GM12891 (cell line): ENCODE data around the gene ADAM10.

Experiments
- DNase-seq: peaks from one replicate; pipeline ENCODE4 v3.0.0; 2011; ENCODE audit warnings: low spot score; ENCODE audit not compliant: insufficient read length
- FAIRE-seq: peaks from 2 replicates; lab custom pipeline; 2011; peaks lifted over from hg19 to GRCh38; lab: Jason Lieb, UNC
- PAX5 ChIP-seq: IDR thresholded peaks from 2 replicates; pipeline ENCODE4 v1.6.1; 2011; ENCODE audit warnings: low read length, moderate library complexity, mild to moderate bottlenecking; ENCODE audit not compliant: insufficient read depth, severe bottlenecking
- POLR2A ChIP-seq: IDR thresholded peaks from 2 replicates; pipeline ENCODE4 v1.6.1; 2011; ENCODE audit warnings: low read depth, low read length, control low read depth
- POLR2AphosphoS5 ChIP-seq: IDR thresholded peaks from 2 replicates; pipeline ENCODE4 v1.6.1; 2011; ENCODE audit warnings: low read depth, low read length, control low read depth
- POU2F2 ChIP-seq: IDR thresholded peaks from 2 replicates; pipeline ENCODE4 v1.6.1; 2011; ENCODE audit warnings: low read depth, mild to moderate bottlenecking, control low read depth, low read length, moderate library complexity
- SPI1 ChIP-seq: IDR thresholded peaks from 2 replicates; pipeline ENCODE4 v1.6.1; 2011; ENCODE audit warnings: low read depth, low read length, control low read depth
- TAF1 ChIP-seq: IDR thresholded peaks from 2 replicates; pipeline ENCODE4 v1.6.1; 2011; ENCODE audit warnings: low read depth, low read length, control low read depth

Gene ADAM10

GRCh38 chr15:58760385-58761009 is 11.0 kb upstream of the ADAM10 start:
- TF ChIP-seq POLR2A (no peak), PAX5 (no peak), SPI1 (no peak), POU2F2 (no peak), TAF1 (no peak), POLR2AphosphoS5 (no peak)
- DNase-seq (no peak), FAIRE-seq (no peak)

GRCh38 chr15:58758141-58758540 is 8.6 kb upstream of the ADAM10 start:
- TF ChIP-seq POLR2A, result no peak
- TF ChIP-seq TAF1, result no peak
- TF ChIP-seq PAX5, result no peak
- no peak for TF ChIP-seq POLR2AphosphoS5
- no peak for TF ChIP-seq SPI1
- no peak for TF ChIP-seq POU2F2
- DNase-seq, result no peak
- no peak for FAIRE-seq

- no peak for FAIRE-seq
- no peak for TF ChIP-seq TAF1
- TF ChIP-seq PAX5, result no peak
- TF ChIP-seq POU2F2, result no peak
- TF ChIP-seq POLR2AphosphoS5, result no peak
- no peak for TF ChIP-seq POLR2A
- no peak for TF ChIP-seq SPI1
- no peak for DNase-seq
These were observed 6.4 kb upstream of the ADAM10 start for GRCh38 chr15:58755956-58756355.

GRCh38 chr15:58755350-58755749 is 5.8 kb upstream of the ADAM10 start:
- DNase-seq (no peak), FAIRE-seq (no peak)
- no peak for TF ChIP-seq POLR2AphosphoS5
- no peak for TF ChIP-seq POU2F2
- TF ChIP-seq POLR2A, result no peak
- TF ChIP-seq PAX5, result no peak
- no peak for TF ChIP-seq TAF1
- TF ChIP-seq SPI1, result no peak

GRCh38 chr15:58752716-58753115 is 3.2 kb upstream of the ADAM10 start:
- TF ChIP-seq PAX5 (no peak), SPI1 (no peak), POLR2AphosphoS5 (no peak), TAF1 (no peak), POLR2A (no peak), POU2F2 (no peak)
- no peak for DNase-seq

GRCh38 chr15:58748852-58749531 is 515 bp downstream of the ADAM10 start:
- FAIRE-seq (peak; percentile 65), DNase-seq (peak; percentile 37)
- no peak for TF ChIP-seq SPI1
- TF ChIP-seq POU2F2, result no peak
- no peak for TF ChIP-seq PAX5
- no peak for TF ChIP-seq TAF1
- TF ChIP-seq POLR2A, result no peak; the same call in 1 of the 2 replicates
- no peak; the same call in 1 of the 2 replicates for TF ChIP-seq POLR2AphosphoS5

More at GRCh38 chr15:58752716-58753115, 3.2 kb upstream of the ADAM10 start:
- FAIRE-seq, result no peak

- TF ChIP-seq POU2F2, result peak; percentile 35; the same call in 1 of the 2 replicates
- no peak for TF ChIP-seq POLR2A
- FAIRE-seq, result peak; percentile 13
These were observed 1.3 kb downstream of the ADAM10 start for GRCh38 chr15:58748040-58748851.

GRCh38 chr15:58746174-58746573 is 3.3 kb downstream of the ADAM10 start:
- TF ChIP-seq POU2F2 (no peak), POLR2A (no peak), SPI1 (no peak), TAF1 (no peak), POLR2AphosphoS5 (no peak), PAX5 (no peak)
- no peak for FAIRE-seq
- no peak for DNase-seq

More at GRCh38 chr15:58748040-58748851, 1.3 kb downstream of the ADAM10 start:
- no peak for DNase-seq

GRCh38 chr15:58742819-58743502 is 6.5 kb downstream of the ADAM10 start:
- TF ChIP-seq POLR2AphosphoS5 (no peak), POLR2A (no peak), POU2F2 (no peak), PAX5 (no peak), TAF1 (no peak), SPI1 (no peak)
- FAIRE-seq (peak; percentile 13), DNase-seq (no peak)
